ENCODE data around the gene IL36RN.

Gene IL36RN

DNA sequence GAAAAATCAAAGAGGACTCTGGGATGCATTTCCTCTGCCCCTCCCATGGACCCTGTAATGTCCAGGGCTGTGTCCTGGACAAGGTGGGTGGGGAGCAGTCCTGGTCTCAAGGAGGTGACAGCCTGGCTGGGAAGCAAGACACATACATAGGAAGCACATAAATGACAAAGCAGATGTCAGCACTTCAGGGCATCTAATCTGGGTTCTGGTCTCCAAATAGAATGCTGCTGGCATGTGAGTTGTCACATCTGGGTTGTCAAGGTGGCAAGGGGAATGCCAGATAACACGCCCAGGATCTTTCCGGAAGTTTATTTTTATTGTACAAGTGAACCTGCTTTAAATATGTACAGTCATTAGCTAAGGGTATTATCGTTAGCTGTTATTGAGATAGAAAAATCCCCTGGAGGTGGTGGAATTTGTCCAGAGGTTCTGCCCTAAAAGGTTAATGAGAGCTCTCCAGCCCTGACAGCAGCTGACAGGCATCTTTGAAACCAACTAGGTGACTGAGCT is 14.4 kb downstream of the IL36RN start:
- H2AFZ ChIP-seq (ENCODE audit: low read depth) = no peak overlapping the region
- no peak overlapping the region for H3K27ac ChIP-seq
- H4K20me1 ChIP-seq (ENCODE audit: insufficient read depth) = no peaks in the 10 kb centered on the region
- no peak overlapping the region for H3K9ac ChIP-seq
- H3K4me1 ChIP-seq (ENCODE audit: low read depth, poor library complexity, severe bottlenecking) = no peaks in the 10 kb centered on the region
- H3K4me2 ChIP-seq = no peak overlapping the region
- no peaks in the 10 kb centered on the region for H3K27me3 ChIP-seq (ENCODE audit: insufficient read depth, low read depth)
- H3K36me3 ChIP-seq (ENCODE audit: insufficient read depth) = no peaks in the 10 kb centered on the region
- H3K79me2 ChIP-seq (ENCODE audit: insufficient read depth, low read depth) = no peaks in the 10 kb centered on the region
- no peak overlapping the region for H3K4me3 ChIP-seq (IDR thresholded peaks at IDR 0.05; ENCODE audit: insufficient read depth, low read depth, low read length)
- TF ChIP-seq, protein P1, sequence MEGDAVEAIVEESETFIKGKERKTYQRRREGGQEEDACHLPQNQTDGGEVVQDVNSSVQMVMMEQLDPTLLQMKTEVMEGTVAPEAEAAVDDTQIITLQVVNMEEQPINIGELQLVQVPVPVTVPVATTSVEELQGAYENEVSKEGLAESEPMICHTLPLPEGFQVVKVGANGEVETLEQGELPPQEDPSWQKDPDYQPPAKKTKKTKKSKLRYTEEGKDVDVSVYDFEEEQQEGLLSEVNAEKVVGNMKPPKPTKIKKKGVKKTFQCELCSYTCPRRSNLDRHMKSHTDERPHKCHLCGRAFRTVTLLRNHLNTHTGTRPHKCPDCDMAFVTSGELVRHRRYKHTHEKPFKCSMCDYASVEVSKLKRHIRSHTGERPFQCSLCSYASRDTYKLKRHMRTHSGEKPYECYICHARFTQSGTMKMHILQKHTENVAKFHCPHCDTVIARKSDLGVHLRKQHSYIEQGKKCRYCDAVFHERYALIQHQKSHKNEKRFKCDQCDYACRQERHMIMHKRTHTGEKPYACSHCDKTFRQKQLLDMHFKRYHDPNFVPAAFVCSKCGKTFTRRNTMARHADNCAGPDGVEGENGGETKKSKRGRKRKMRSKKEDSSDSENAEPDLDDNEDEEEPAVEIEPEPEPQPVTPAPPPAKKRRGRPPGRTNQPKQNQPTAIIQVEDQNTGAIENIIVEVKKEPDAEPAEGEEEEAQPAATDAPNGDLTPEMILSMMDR (conservative IDR thresholded peaks at IDR 0.05; ENCODE audit: low read depth, low read length) = no peak

DNA sequence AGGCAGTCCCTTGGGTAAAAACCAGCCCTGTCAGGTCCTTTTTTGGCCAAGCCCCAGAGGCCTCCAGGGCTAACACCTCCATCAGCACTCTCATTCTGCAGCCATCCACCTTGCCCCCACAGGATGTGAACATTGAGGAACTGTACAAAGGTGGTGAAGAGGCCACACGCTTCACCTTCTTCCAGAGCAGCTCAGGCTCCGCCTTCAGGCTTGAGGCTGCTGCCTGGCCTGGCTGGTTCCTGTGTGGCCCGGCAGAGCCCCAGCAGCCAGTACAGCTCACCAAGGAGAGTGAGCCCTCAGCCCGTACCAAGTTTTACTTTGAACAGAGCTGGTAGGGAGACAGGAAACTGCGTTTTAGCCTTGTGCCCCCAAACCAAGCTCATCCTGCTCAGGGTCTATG is 16.0 kb downstream of the IL36RN start:
- H3K27me3 ChIP-seq (ENCODE audit: insufficient read depth, low read depth) = no peaks in the 10 kb centered on the region
- H3K9ac ChIP-seq = no peak overlapping the region
- H3K4me2 ChIP-seq = no peak overlapping the region
- TF ChIP-seq, protein P1 (conservative IDR thresholded peaks at IDR 0.05; ENCODE audit: low read depth, low read length) = no peak
- no peaks in the 10 kb centered on the region for H4K20me1 ChIP-seq (ENCODE audit: insufficient read depth)
- H3K79me2 ChIP-seq (ENCODE audit: insufficient read depth, low read depth) = no peaks in the 10 kb centered on the region
- no peaks in the 10 kb centered on the region for H3K36me3 ChIP-seq (ENCODE audit: insufficient read depth)
- H2AFZ ChIP-seq (ENCODE audit: low read depth) = no peak overlapping the region
- no peak overlapping the region for H3K27ac ChIP-seq
- H3K4me3 ChIP-seq (IDR thresholded peaks at IDR 0.05; ENCODE audit: insufficient read depth, low read depth, low read length) = no peak overlapping the region
- H3K4me1 ChIP-seq (ENCODE audit: low read depth, poor library complexity, severe bottlenecking) = no peaks in the 10 kb centered on the region

DNA sequence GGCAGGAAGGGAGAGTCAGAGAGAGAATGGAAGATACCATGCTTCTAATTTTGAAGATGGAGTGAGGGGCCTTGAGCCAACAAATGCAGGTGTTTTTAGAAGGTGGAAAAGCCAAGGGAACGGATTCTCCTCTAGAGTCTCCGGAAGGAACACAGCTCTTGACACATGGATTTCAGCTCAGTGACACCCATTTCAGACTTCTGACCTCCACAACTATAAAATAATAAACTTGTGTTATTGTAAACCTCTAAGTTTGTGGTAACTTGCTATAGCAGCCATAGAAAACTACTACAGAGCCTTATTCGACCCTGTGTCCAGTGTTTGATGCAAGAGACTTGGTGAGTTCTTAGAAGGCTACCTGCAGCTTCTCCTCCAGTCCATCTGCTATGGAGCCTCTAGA is 16.6 kb downstream of the IL36RN start:
- Histone ChIP-seq H3K27ac (no peak overlapping the region), H3K4me3 (IDR thresholded peaks at IDR 0.05; ENCODE audit: insufficient read depth, low read depth, low read length) (no peak overlapping the region), H3K9ac (no peak overlapping the region), H2AFZ (ENCODE audit: low read depth) (no peak overlapping the region), H3K4me1 (ENCODE audit: low read depth, poor library complexity, severe bottlenecking) (no peaks in the 10 kb centered on the region), H3K27me3 (ENCODE audit: insufficient read depth, low read depth) (no peaks in the 10 kb centered on the region), H4K20me1 (ENCODE audit: insufficient read depth) (no peaks in the 10 kb centered on the region), H3K79me2 (ENCODE audit: insufficient read depth, low read depth) (no peaks in the 10 kb centered on the region), H3K4me2 (no peak overlapping the region), H3K36me3 (ENCODE audit: insufficient read depth) (no peaks in the 10 kb centered on the region)
- TF ChIP-seq, protein P1 (conservative IDR thresholded peaks at IDR 0.05; ENCODE audit: low read depth, low read length) = no peak

DNA sequence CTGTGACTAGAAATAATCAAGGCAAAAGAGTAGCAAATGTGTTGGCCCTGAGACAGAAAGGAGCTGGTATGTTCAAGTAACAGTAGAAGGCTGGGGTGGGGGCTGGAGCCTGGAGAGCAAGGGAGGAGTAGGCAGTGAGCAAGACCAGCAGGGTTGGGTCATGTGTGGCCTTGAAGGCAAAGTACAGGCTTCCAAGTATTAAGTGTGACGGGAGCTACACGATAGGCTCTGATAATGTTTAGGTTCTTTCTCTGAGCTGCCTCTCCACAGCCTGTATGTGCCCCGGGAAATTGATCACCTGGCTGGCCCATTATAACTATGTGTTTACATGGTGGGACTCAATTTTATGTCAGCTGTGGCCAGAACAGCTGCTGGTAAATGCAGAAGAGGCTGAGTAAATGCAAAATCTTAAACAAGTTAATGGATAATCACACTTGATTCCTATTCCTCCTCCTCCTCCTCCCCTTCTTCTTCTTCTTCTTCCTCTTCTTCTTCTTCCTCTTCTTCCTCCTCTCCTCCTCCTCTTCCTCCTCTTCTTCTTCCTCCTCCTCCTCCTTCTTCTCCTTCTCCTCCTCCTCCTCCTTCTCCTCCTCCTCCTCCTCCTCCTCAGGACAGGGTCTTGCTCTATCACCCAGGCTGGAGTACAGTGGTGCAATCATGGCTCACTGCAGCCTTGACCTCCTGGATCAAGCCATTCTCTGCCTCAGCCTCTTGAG is 18.1 kb downstream of the IL36RN start:
- Histone ChIP-seq H4K20me1 (ENCODE audit: insufficient read depth) (no peaks in the 10 kb centered on the region), H3K9ac (no peak overlapping the region), H3K27ac (no peak overlapping the region), H3K4me1 (ENCODE audit: low read depth, poor library complexity, severe bottlenecking) (no peaks in the 10 kb centered on the region), H2AFZ (ENCODE audit: low read depth) (no peak overlapping the region), H3K27me3 (ENCODE audit: insufficient read depth, low read depth) (no peaks in the 10 kb centered on the region), H3K79me2 (ENCODE audit: insufficient read depth, low read depth) (no peaks in the 10 kb centered on the region), H3K4me2 (no peak overlapping the region), H3K36me3 (ENCODE audit: insufficient read depth) (no peaks in the 10 kb centered on the region), H3K4me3 (IDR thresholded peaks at IDR 0.05; ENCODE audit: insufficient read depth, low read depth, low read length) (no peak overlapping the region)
- TF ChIP-seq, protein P1 (conservative IDR thresholded peaks at IDR 0.05; ENCODE audit: low read depth, low read length) = no peak
